Measurements from ENCODE around the gene KBTBD2.

KBTBD2 gene

DNA sequence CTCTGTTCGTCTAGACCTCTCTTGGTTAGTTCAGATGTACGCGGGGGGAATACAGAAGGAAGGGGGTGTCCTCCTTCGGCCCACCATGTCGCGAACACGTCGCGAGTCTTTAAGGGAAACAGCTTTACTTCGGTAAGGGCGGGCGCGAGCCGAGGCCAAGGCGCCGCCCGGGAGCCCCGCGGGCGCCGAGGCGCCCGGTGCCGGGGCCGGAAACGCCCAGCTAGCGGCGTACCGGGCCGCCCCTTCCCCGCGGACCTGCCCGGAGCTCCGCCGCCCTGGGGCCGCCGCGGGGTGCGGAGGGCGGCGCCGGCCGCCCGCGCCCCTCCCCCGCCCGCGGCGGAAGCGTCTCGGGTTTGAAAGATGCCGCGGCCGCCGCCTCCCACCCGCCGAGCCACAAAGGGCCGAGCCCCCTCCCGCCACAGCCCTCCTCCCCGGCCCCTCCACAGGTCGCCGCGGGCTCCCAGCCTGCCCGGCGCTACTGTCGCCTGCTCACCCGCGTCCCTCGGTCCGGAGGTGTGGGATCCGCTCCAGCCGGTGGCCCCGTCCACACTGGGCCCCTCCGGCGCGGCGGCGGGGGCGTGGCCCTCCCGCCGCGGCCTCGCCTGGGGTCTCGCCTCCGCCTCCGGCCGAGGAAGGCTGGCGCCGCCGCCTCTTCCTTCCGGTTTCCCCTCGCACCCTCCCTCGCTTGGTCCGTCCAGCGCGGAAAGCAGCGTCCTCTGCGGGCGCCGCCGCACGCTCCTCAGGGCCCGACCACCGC, at the start of gene KBTBD2:
KBTBD2 (minus strand) TSS at position 718 of the 757 bp plus-strand sequence. CDS start 12,156 bp downstream, outside the sequence.
- ATAC-seq = peak; percentile 73
- TF ChIP-seq ZNF8 (CRISPR knock-in tag; IDR thresholded peaks at IDR 0.05) (no peak), ZFP3 (CRISPR knock-in tag; IDR thresholded peaks at IDR 0.05) (0 out of 2 replicates have a peak, but pooled peaks have one; percentile 35), GLIS3 (CRISPR knock-in tag; IDR thresholded peaks at IDR 0.05) (peak; percentile 39)
- TF ChIP-seq, protein P1, sequence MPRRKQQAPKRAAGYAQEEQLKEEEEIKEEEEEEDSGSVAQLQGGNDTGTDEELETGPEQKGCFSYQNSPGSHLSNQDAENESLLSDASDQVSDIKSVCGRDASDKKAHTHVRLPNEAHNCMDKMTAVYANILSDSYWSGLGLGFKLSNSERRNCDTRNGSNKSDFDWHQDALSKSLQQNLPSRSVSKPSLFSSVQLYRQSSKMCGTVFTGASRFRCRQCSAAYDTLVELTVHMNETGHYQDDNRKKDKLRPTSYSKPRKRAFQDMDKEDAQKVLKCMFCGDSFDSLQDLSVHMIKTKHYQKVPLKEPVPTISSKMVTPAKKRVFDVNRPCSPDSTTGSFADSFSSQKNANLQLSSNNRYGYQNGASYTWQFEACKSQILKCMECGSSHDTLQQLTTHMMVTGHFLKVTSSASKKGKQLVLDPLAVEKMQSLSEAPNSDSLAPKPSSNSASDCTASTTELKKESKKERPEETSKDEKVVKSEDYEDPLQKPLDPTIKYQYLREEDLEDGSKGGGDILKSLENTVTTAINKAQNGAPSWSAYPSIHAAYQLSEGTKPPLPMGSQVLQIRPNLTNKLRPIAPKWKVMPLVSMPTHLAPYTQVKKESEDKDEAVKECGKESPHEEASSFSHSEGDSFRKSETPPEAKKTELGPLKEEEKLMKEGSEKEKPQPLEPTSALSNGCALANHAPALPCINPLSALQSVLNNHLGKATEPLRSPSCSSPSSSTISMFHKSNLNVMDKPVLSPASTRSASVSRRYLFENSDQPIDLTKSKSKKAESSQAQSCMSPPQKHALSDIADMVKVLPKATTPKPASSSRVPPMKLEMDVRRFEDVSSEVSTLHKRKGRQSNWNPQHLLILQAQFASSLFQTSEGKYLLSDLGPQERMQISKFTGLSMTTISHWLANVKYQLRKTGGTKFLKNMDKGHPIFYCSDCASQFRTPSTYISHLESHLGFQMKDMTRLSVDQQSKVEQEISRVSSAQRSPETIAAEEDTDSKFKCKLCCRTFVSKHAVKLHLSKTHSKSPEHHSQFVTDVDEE (CRISPR knock-in tag; IDR thresholded peaks at IDR 0.05) = peak; percentile 60; the same call in 1 of the 2 replicates

DNA sequence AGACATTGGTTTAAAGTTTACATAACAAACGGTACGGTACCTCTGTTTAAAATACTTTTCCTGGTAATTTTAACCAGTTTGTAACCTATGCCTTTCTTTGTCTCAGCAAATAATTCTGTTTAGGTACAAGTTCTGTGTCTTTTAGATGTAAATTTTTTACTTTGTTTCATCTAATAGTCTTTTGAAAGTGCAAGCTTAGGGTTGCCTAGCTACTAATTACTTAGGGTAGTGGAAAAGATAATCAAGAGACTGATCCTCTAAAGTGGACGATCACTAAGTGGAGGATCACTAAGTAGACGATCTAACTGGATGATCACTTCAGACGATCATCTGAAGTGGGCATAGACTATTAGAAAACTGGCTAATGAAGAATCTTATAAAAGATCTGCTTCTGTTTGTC, 49.6 kb upstream of the KBTBD2 start:
- no peak for ATAC-seq
- TF ChIP-seq ZC3H10 (CRISPR knock-in tag; IDR thresholded peaks at IDR 0.05) (no peak), BACH2 (CRISPR knock-in tag; IDR thresholded peaks at IDR 0.05; ENCODE audit: borderline replicate concordance) (no peak), CSRNP3 (CRISPR knock-in tag; IDR thresholded peaks at IDR 0.05) (no peak), SNAI2 (CRISPR knock-in tag; IDR thresholded peaks at IDR 0.05) (no peak), POU6F1 (CRISPR knock-in tag; IDR thresholded peaks at IDR 0.05; ENCODE audit: borderline replicate concordance, low read depth) (no peak), CSDC2 (CRISPR knock-in tag; IDR thresholded peaks at IDR 0.05) (no peak), RARB (CRISPR knock-in tag; IDR thresholded peaks at IDR 0.05) (no peak), TCF4 (CRISPR knock-in tag; IDR thresholded peaks at IDR 0.05; ENCODE audit: borderline replicate concordance) (no peak), ZNF8 (CRISPR knock-in tag; IDR thresholded peaks at IDR 0.05) (no peak), PPARA (CRISPR knock-in tag; IDR thresholded peaks at IDR 0.05; ENCODE audit: borderline replicate concordance) (no peak), ZFP3 (CRISPR knock-in tag; IDR thresholded peaks at IDR 0.05) (no peak), ISL1 (CRISPR knock-in tag; IDR thresholded peaks at IDR 0.05) (no peak), ZNF70 (CRISPR knock-in tag; IDR thresholded peaks at IDR 0.05) (no peak), ARNTL (CRISPR knock-in tag; IDR thresholded peaks at IDR 0.05; ENCODE audit: borderline replicate concordance, low read depth) (no peak)

DNA sequence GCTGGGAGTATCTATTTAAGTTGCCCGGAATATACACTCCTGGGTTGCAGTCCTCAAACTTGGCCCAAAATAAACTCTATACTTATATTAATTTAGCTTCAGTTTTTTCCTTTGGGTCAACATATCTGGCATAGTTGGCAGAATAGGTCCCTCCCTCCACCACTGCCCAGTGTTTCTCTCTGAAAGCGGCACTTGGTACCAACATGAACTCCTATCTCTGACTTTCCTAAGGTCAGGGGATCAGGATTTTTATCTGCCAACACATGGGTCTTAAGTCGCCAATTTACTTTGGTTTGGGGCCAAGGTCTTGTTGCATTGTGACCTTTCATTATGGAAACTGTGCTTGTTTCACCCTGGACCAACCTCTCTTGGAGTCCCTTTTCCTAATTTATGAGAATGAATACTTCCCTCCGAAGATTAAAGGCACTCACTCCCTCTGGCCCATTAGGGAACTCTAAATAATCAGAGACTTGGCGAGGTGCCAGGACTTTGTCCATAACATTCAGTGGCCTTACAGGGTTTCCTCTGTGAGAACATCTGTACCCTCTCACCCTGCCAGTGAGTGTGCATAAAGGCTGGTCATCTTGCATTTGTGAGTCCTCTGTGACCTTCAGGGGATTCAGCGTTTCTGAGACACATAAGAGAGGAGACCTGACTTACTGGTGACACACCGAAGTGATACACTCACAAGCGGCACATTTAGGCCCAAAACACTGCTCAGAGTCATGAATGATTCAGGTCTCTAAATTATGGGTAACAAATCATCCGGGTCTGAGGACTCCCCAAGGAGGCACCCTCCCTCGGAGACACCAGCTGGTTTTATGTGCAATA, 46.0 kb upstream of the KBTBD2 start:
- no peak for ATAC-seq
- TF ChIP-seq BACH2 (CRISPR knock-in tag; IDR thresholded peaks at IDR 0.05; ENCODE audit: borderline replicate concordance) = no peak
- TF ChIP-seq ZNF70 (CRISPR knock-in tag; IDR thresholded peaks at IDR 0.05) = no peak
- TF ChIP-seq CSRNP3 (CRISPR knock-in tag; IDR thresholded peaks at IDR 0.05) = no peak
- no peak for TF ChIP-seq ZC3H10 (CRISPR knock-in tag; IDR thresholded peaks at IDR 0.05)
- TF ChIP-seq ZFP3 (CRISPR knock-in tag; IDR thresholded peaks at IDR 0.05) = no peak

DNA sequence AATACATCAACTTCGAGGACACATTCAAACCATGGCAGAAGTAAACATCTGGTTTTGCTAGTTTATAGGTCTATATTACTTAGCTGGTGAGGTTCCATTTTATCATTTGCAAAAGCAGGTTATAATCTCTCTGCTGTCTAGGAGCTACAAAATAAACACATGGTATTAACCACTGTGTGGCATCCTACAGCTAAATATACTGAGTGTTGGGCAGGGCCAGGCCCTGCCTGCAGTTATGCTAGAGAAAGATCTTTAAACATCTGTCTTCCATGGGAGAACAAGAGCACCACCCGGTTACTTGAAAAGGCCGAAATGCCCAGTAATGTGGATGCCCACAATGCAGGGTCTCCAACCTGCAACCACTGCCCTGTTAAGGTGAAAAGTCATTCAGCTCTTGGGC, 45.1 kb upstream of the KBTBD2 start:
- peak; percentile 38 for ATAC-seq
- TF ChIP-seq ZNF70 (CRISPR knock-in tag; IDR thresholded peaks at IDR 0.05) (no peak), CSDC2 (CRISPR knock-in tag; IDR thresholded peaks at IDR 0.05) (no peak), ZC3H10 (CRISPR knock-in tag; IDR thresholded peaks at IDR 0.05) (no peak), ZFP30 (CRISPR knock-in tag; IDR thresholded peaks at IDR 0.05) (no peak)
